Tibial nerve (tissue), 4 donors: ENCODE data around the gene PARVG. TPM values are rescaled to one million over a fixed set of nuclear protein-coding genes. Genes with fewer than 3 reads are reported as not detected.

ENCODE experiments used
- DNase-seq, 2 donors: peaks; one replicate each; pipeline ENCODE4 v3.0.0-alpha.2; 2019; ENCODE audit warnings: low spot score in 2 of 2
- H3K27ac ChIP-seq, 4 donors: fragments of 200-600 bp; sonication (generic) in 3 of 4; one replicate each; pipeline ENCODE4 v1.5.1; 2017 to 2019; ENCODE audit warnings: mild to moderate bottlenecking in 1 of 4
- H3K27me3 ChIP-seq, 2 donors: fragments of 200-600 bp; sonication (generic) in 1 of 2; one replicate each; pipeline versions ENCODE4 v1.5.1 to v1.6.0; 2017 to 2019
- H3K36me3 ChIP-seq, 3 donors: fragments of 200-600 bp; sonication (generic); one replicate each; pipeline ENCODE4 v1.5.1; 2018 to 2019
- H3K4me1 ChIP-seq, 4 donors: fragments of 200-600 bp; sonication (generic) in 3 of 4; one replicate each; pipeline ENCODE4 v1.5.1; 2017 to 2019
- H3K4me3 ChIP-seq, 4 donors: fragments of 200-600 bp; sonication (generic) in 3 of 4; one replicate each; pipeline ENCODE4 v1.5.1; 2017 to 2019; ENCODE audit warnings: mild to moderate bottlenecking in 1 of 4, moderate library complexity in 1 of 4
- H3K9me3 ChIP-seq, 4 donors: fragments of 200-600 bp; sonication (generic) in 3 of 4; one replicate each; pipeline ENCODE4 v1.5.1; 2017 to 2019
- CTCF ChIP-seq, 5 experiments: fragments of 200-600 bp in 3 of 5; fragments of 450-650 bp in 2 of 5; sonication (generic) in 3 of 5; IDR thresholded peaks; one replicate each; pipeline ENCODE4 v1.5.1; 2016 to 2019; ENCODE audit warnings: antibody characterized with exemption in 5 of 5, mild to moderate bottlenecking in 3 of 5, moderate library complexity in 2 of 5
- EP300 ChIP-seq, 2 donors: sonication (generic); formaldehyde crosslinking; IDR thresholded peaks; one replicate each; pipeline ENCODE4 v1.6.1; 2017; ENCODE audit warnings: antibody characterized with exemption in 2 of 2, mild to moderate bottlenecking in 1 of 2
- POLR2A ChIP-seq, 2 donors: fragments of 450-650 bp; IDR thresholded peaks; one replicate each; pipeline ENCODE4 v1.6.1; 2017; ENCODE audit warnings: antibody characterized with exemption in 2 of 2, mild to moderate bottlenecking in 2 of 2, moderate library complexity in 2 of 2
- WGBS, 2 donors: methylation state at CpG; one replicate each; pipeline ENCODE4 v1.1.5; 2018; 5-methylcytosine and 5-hydroxymethylcytosine counted together
- total RNA-seq, 4 donors: library from RNA; depleted of rRNA; stranded (reverse); fragments of >200 nt; gene quantifications; one replicate each; pipeline ENCODE4 v1.1.0, GENCODE V29; 2016

Gene PARVG
- total RNA-seq, 4 donors from 2014 or later = 18.8 to 140 (median 34.9) TPM

DNA sequence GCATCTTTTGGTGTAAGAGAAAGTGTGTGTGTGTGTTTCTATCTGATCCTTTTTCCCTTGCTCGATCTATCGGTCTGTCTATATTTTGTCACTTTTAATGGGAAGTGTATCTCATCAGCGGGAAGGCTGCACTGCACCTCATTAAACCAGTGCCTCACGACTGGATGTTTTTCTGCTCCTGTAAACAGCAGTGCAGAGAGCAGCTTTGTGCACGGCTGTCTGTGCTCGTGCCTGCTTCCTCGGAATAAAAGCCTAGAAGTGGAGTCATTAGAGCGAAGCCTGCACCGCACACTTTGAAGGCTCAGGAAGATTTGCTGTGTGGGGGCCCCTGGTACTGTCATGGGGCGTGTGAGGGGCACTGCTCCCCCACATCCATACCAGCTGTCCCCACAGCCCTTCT lies 27.0 kb upstream of the PARVG start:
- Histone ChIP-seq H3K36me3 (peaks cover 0 to 10% (median 0%) of the 10 kb centered on the region in 3 donors), H3K4me1 (peaks cover 0 to under 1% (median 0%) of the 10 kb centered on the region in 4 donors), H3K9me3 (no peaks in the 10 kb centered on the region), H3K27ac (no peak overlapping the region), H3K27me3 (no peaks in the 10 kb centered on the region), H3K4me3 (no peak overlapping the region)
- 62 to 69% methylated on average over 10 of the region's 10 CpGs for WGBS, 2 donors
- DNase-seq = no peak
- no peak for TF ChIP-seq CTCF (IDR thresholded peaks at IDR 0.05)
- TF ChIP-seq POLR2A (IDR thresholded peaks at IDR 0.05) = no peak
- TF ChIP-seq EP300 (IDR thresholded peaks at IDR 0.05) = no peak

DNA sequence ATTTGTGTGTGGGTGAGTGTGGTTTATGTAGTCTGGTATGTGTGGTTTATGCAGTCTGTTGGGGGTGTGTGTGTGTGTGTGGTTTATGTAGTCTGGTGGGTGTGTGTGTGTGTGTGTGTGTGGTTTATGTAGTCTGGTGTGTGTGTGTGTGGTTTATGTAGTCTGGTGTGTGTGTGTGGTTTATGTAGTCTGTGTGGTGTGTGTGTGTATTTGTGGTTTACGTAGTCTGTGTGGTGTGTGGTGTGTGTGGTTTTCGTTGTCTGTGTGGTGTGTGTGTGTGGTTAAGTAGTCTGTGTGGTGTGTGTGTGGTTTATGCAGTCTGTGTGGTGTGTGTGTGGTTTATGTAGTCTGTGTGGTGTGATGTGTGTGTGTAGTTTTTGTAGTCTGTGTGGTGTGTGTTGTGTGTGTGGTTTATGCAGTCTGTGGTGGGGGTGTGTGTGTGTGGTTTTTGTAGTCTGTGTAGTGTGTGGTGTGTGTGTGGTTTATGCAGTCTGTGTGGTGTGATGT lies 26.2 kb upstream of the PARVG start:
- no peak for DNase-seq
- Histone ChIP-seq H3K27me3 (no peaks in the 10 kb centered on the region), H3K9me3 (no peaks in the 10 kb centered on the region), H3K4me3 (no peak overlapping the region), H3K27ac (no peak overlapping the region), H3K36me3 (peaks cover 0 to 10% (median 0%) of the 10 kb centered on the region in 3 donors), H3K4me1 (no peaks in the 10 kb centered on the region)
- WGBS, 2 donors = 70 to 72% methylated on average over 2 of the region's 2 CpGs
- TF ChIP-seq CTCF (IDR thresholded peaks at IDR 0.05) = no peak
- no peak for TF ChIP-seq EP300 (IDR thresholded peaks at IDR 0.05)
- no peak for TF ChIP-seq POLR2A (IDR thresholded peaks at IDR 0.05)

DNA sequence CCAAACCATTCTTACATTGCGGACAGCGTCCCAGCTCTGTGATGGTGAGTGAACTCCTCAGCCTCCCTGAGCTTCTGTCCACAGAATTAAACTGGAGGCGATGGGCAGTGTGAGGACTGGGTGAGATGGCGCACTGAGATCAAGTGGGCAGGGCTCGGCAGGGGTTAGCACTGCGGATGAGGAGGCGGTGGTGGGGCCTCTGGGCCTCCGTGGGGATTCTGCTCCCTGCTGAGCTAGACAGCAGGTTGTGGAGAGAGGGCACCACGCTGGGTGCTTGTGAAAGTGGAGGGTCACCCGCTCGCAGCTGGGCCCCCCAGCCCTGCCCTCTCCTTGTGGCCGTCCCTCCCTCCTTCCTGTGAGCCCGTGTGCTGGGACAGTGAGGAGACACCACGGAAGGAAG lies 25.6 kb upstream of the PARVG start:
- 82 to 86% methylated on average over 9 to 14 of the region's 14 CpGs for WGBS, 2 donors
- H3K9me3 ChIP-seq = no peaks in the 10 kb centered on the region
- H3K4me1 ChIP-seq = no peaks in the 10 kb centered on the region
- no peak overlapping the region for H3K27ac ChIP-seq
- H3K36me3 ChIP-seq = peaks cover 0 to 10% (median 0%) of the 10 kb centered on the region in 3 donors
- no peaks in the 10 kb centered on the region for H3K27me3 ChIP-seq
- DNase-seq = no peak
- TF ChIP-seq EP300 (IDR thresholded peaks at IDR 0.05) = no peak
- TF ChIP-seq CTCF (IDR thresholded peaks at IDR 0.05) = no peak
- H3K4me3 ChIP-seq = no peak overlapping the region

- H3K4me3 ChIP-seq = no peak overlapping the region
- TF ChIP-seq POLR2A (IDR thresholded peaks at IDR 0.05) = no peak
- no peak for TF ChIP-seq EP300 (IDR thresholded peaks at IDR 0.05)
- no peak for TF ChIP-seq CTCF (IDR thresholded peaks at IDR 0.05)
- no peaks in the 10 kb centered on the region for H3K27me3 ChIP-seq
- 81 to 84% methylated on average over 13 of the region's 13 CpGs for WGBS, 2 donors
- no peaks in the 10 kb centered on the region for H3K4me1 ChIP-seq
- DNase-seq = no peak
- no peak overlapping the region for H3K27ac ChIP-seq
- H3K36me3 ChIP-seq = peaks cover 0 to 4% (median 0%) of the 10 kb centered on the region in 3 donors
- H3K9me3 ChIP-seq = no peaks in the 10 kb centered on the region
Measured at GRCh38 chr22:44157916-44158618, 22.7 kb upstream of the PARVG start.

DNA sequence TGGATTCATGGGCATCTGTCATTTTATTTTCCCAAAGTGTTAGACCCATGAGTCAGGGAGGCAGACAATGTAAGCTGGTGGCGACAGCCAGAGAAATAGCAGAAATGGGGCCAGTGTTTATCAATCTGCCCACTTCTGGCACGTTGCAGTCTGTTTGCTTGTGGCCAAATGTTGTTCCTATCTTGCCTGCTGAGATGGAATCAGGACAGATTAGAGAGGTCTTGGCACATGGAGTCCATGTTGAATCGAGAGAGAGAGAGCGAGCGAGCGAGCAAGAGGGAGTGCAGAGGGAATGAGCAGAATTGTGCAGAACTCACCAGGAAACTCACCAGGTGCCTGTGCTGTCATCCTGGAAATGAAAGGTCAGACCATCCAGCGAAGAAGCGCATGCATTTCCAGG lies 21.9 kb upstream of the PARVG start:
- Histone ChIP-seq H3K36me3 (peaks cover 0 to 6% (median 0%) of the 10 kb centered on the region in 3 donors), H3K27ac (no peak overlapping the region), H3K9me3 (no peaks in the 10 kb centered on the region), H3K4me1 (no peaks in the 10 kb centered on the region), H3K4me3 (no peak overlapping the region), H3K27me3 (no peaks in the 10 kb centered on the region)
- no peak for DNase-seq
- TF ChIP-seq EP300 (IDR thresholded peaks at IDR 0.05) = no peak
- no peak for TF ChIP-seq CTCF (IDR thresholded peaks at IDR 0.05)
- no peak for TF ChIP-seq POLR2A (IDR thresholded peaks at IDR 0.05)
- 80% methylated on average over 8 of the region's 8 CpGs for WGBS, 2 donors
